MM.1S (cell line): Measurements from ENCODE around the gene BCL2L11.

ENCODE experiments used
- CTCF ChIP-seq: fragments of 300-600 bp; sonication (generic); IDR thresholded peaks from 2 replicates; pipeline ENCODE4 v1.5.1; 2016; ENCODE audit warnings: antibody characterized with exemption, low read length, mixed read lengths
- EZH2 ChIP-seq: fragments of 300-600 bp; sonication (generic); optimal IDR thresholded peaks from 2 replicates; pipeline ENCODE3; 2017; ENCODE audit warnings: low read depth, mild to moderate bottlenecking, antibody characterized with exemption, low read length, mixed read lengths
- EZH2phosphoT487 ChIP-seq: fragments of 300-600 bp; sonication (generic); IDR thresholded peaks from 2 replicates; pipeline ENCODE4 v1.6.1; 2018; ENCODE audit warnings: antibody characterized with exemption, low read length

- no peak for TF ChIP-seq CTCF
- TF ChIP-seq EZH2: no peak
- TF ChIP-seq EZH2phosphoT487: no peak
Observed at GRCh38 chr2:111167863-111168162, 47.1 kb downstream of the BCL2L11 start.
